HEK293 (cell line): Measurements from ENCODE around the gene XRN2.

Source experiments
- CTCF ChIA-PET: fragments of 350-600 bp; formaldehyde crosslinking; extraction: SDS; loops from one replicate; lab custom pipeline; 2021; ENCODE audit warnings: antibody characterized with exemption; lab: Yijun Ruan, JAX
- POLR2A ChIA-PET: fragments of 300-600 bp; formaldehyde crosslinking; extraction: SDS; loops from one replicate; lab custom pipeline; 2020; ENCODE audit warnings: antibody characterized with exemption, inconsistent platforms; lab: Yijun Ruan, JAX
- H3K27ac ChIP-seq: fragments of 200-500 bp; sonication (Bioruptor generic); 2 replicates; pipeline ENCODE4 v1.5.1; 2014; ENCODE audit warnings: low read depth, low read length, control low read depth, inconsistent platforms; ENCODE audit errors: extremely low read depth
- H3K36me3 ChIP-seq, 2 experiments: fragments of 200-500 bp in 1 of 2; sonication (Bioruptor generic) in 1 of 2; 1 replicate in 1 of 2; 2 replicates in 1 of 2; pipeline ENCODE4 v1.5.1; 2014 to 2017; ENCODE audit warnings: inconsistent platforms in 2 of 2, low read length in 2 of 2; ENCODE audit not compliant: control insufficient read depth in 2 of 2, insufficient read depth in 1 of 2
- H3K4me1 ChIP-seq: fragments of 200-500 bp; sonication (Bioruptor generic); 2 replicates; pipeline ENCODE4 v1.5.1; 2014; ENCODE audit warnings: mild to moderate bottlenecking, low read length, inconsistent platforms; ENCODE audit not compliant: control insufficient read depth, insufficient read depth
- H3K4me3 ChIP-seq: 2 replicates; pipeline ENCODE4 v1.5.1; 2011; ENCODE audit warnings: low read depth, mild to moderate bottlenecking, control low read depth, low read length, moderate library complexity
- H3K9me3 ChIP-seq: fragments of 200-500 bp; sonication (Bioruptor generic); 2 replicates; pipeline ENCODE4 v1.5.1; 2014; ENCODE audit warnings: low read depth, low read length, inconsistent platforms; ENCODE audit not compliant: control insufficient read depth, insufficient read depth
- FEZF1 ChIP-seq: fragments of 450-650 bp; formaldehyde crosslinking; IDR thresholded peaks from 2 replicates; pipeline ENCODE4 v1.5.1; 2016; ENCODE audit warnings: missing biosample characterization, missing genetic modification characterization
- GFI1B ChIP-seq: fragments of 450-650 bp; formaldehyde crosslinking; IDR thresholded peaks from 2 replicates; pipeline ENCODE4 v1.5.1; 2016; ENCODE audit warnings: missing biosample characterization, missing genetic modification characterization
- IKZF3 ChIP-seq: fragments of 450-650 bp; IDR thresholded peaks from 2 replicates; pipeline ENCODE4 v1.5.0; 2018; ENCODE audit warnings: missing biosample characterization, mild to moderate bottlenecking, missing genetic modification characterization, moderate library complexity
- KLF16 ChIP-seq: fragments of 450-650 bp; formaldehyde crosslinking; IDR thresholded peaks from 2 replicates; pipeline ENCODE4 v1.5.1; 2017; ENCODE audit warnings: missing biosample characterization, missing genetic modification characterization
- KLF8 ChIP-seq: fragments of 450-650 bp; formaldehyde crosslinking; IDR thresholded peaks from 2 replicates; pipeline ENCODE4 v1.5.1; 2016; ENCODE audit warnings: missing biosample characterization, missing genetic modification characterization
- REPIN1 ChIP-seq: fragments of 450-650 bp; formaldehyde crosslinking; IDR thresholded peaks from 2 replicates; pipeline ENCODE4 v1.5.1; 2017; ENCODE audit warnings: missing biosample characterization, missing genetic modification characterization, low read depth
- SALL2 ChIP-seq: fragments of 450-650 bp; formaldehyde crosslinking; IDR thresholded peaks from 2 replicates; pipeline ENCODE4 v1.5.0; 2017; ENCODE audit warnings: missing biosample characterization, mild to moderate bottlenecking, missing genetic modification characterization, borderline replicate concordance
- SP7 ChIP-seq: fragments of 450-650 bp; formaldehyde crosslinking; IDR thresholded peaks from 2 replicates; pipeline ENCODE4 v1.5.1; 2016; ENCODE audit warnings: missing biosample characterization, missing genetic modification characterization
- ZFP37 ChIP-seq: fragments of 450-650 bp; formaldehyde crosslinking; IDR thresholded peaks from 2 replicates; pipeline ENCODE4 v1.5.1; 2016; ENCODE audit warnings: missing biosample characterization, missing genetic modification characterization
- ZNF114 ChIP-seq: fragments of 450-650 bp; formaldehyde crosslinking; IDR thresholded peaks from 2 replicates; pipeline ENCODE4 v1.5.0; 2017; ENCODE audit warnings: missing biosample characterization, missing genetic modification characterization
- ZNF133 ChIP-seq: fragments of 450-650 bp; formaldehyde crosslinking; IDR thresholded peaks from 2 replicates; pipeline ENCODE4 v1.5.1; 2016; ENCODE audit warnings: missing biosample characterization, missing genetic modification characterization
- ZNF184 ChIP-seq: fragments of 450-650 bp; IDR thresholded peaks from 2 replicates; pipeline ENCODE4 v1.5.1; 2018; ENCODE audit warnings: missing biosample characterization, mild to moderate bottlenecking, missing genetic modification characterization
- ZNF266 ChIP-seq: fragments of 450-650 bp; formaldehyde crosslinking; IDR thresholded peaks from 2 replicates; pipeline ENCODE4 v1.5.1; 2016; ENCODE audit warnings: missing biosample characterization, missing genetic modification characterization, low read depth
- ZNF37A ChIP-seq: fragments of 450-650 bp; IDR thresholded peaks from 2 replicates; pipeline ENCODE4 v1.5.1; 2018; ENCODE audit warnings: missing biosample characterization, missing genetic modification characterization
- ZNF549 ChIP-seq: fragments of 450-650 bp; IDR thresholded peaks from 2 replicates; pipeline ENCODE4 v1.5.1; 2018; ENCODE audit warnings: missing biosample characterization, missing genetic modification characterization, mild to moderate bottlenecking, inconsistent platforms, moderate library complexity
- ZNF561 ChIP-seq: fragments of 450-650 bp; IDR thresholded peaks from 2 replicates; pipeline ENCODE4 v1.5.1; 2018; ENCODE audit warnings: missing biosample characterization, missing genetic modification characterization, borderline replicate concordance
- ZNF600 ChIP-seq: fragments of 450-650 bp; formaldehyde crosslinking; IDR thresholded peaks from 2 replicates; pipeline ENCODE4 v1.5.1; 2016; ENCODE audit warnings: missing biosample characterization, missing genetic modification characterization
- ZNF658 ChIP-seq: fragments of 450-650 bp; formaldehyde crosslinking; IDR thresholded peaks from 2 replicates; pipeline ENCODE4; 2016; ENCODE audit warnings: missing biosample characterization, missing genetic modification characterization
- TF ChIP-seq, protein P1 (sequence below): fragments of 450-650 bp; formaldehyde crosslinking; IDR thresholded peaks from 2 replicates; pipeline ENCODE4 v1.5.1; 2016; ENCODE audit warnings: missing biosample characterization, missing genetic modification characterization
- TF ChIP-seq, protein P2 (sequence below): fragments of 450-650 bp; formaldehyde crosslinking; optimal IDR thresholded peaks from 2 replicates; pipeline ENCODE3; 2016; ENCODE audit warnings: missing biosample characterization, mild to moderate bottlenecking, missing genetic modification characterization
- TF ChIP-seq, protein P3 (sequence below): fragments of 450-650 bp; formaldehyde crosslinking; IDR thresholded peaks from 2 replicates; pipeline ENCODE4 v1.5.0; 2017; ENCODE audit warnings: missing biosample characterization, missing genetic modification characterization, borderline replicate concordance
- TF ChIP-seq, protein P4 (sequence below): fragments of 450-650 bp; formaldehyde crosslinking; IDR thresholded peaks from 2 replicates; pipeline ENCODE4 v1.5.1; 2016; ENCODE audit warnings: missing biosample characterization, missing genetic modification characterization
- TF ChIP-seq, protein P5 (sequence below): fragments of 450-650 bp; formaldehyde crosslinking; IDR thresholded peaks from 2 replicates; pipeline ENCODE4 v1.5.1; 2017; ENCODE audit warnings: missing biosample characterization, missing genetic modification characterization
- TF ChIP-seq, protein P6 (sequence below): fragments of 450-650 bp; formaldehyde crosslinking; IDR thresholded peaks from 2 replicates; pipeline ENCODE4 v1.5.1; 2016; ENCODE audit warnings: missing biosample characterization, missing genetic modification characterization
- TF ChIP-seq, protein P7 (sequence below): fragments of 450-650 bp; formaldehyde crosslinking; IDR thresholded peaks from 2 replicates; pipeline ENCODE4 v1.5.1; 2016; ENCODE audit warnings: missing biosample characterization, missing genetic modification characterization, borderline replicate concordance

XRN2 gene

DNA sequence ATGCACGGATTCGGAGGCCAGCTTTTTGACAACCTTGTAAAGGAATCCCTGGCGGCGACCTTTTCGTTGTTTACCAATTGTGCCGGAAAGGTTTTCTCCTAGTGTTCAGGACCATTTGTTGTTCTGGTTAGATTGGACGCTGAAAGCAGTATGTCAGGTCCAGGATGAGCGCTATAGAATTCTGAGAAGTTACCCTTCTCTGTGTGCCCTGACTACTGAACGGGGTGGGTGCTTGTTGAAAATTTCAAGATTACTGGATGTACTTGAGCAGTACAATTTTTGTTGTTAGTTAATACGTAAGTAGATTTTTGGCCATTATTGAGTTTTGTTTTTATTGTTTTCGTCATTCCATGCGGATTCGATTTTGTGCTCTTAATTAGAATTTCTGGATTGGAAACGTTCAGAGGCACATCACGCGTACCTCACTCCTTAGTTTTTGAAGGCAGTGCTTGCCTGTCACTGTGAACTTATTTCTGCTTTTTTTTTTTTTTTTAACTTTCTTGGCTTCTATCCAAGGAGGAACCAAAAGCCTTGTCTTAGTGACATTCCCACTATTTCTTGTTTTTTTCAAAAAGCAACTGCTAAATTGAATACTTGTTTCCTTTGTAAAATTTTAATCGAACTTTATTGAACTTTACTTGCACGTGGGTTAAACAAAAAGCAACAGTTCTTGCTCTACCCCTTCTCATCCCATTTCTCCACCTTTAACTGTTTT, 898 bp downstream of the XRN2 start:
- ChIA-PET POLR2A (interaction anchor here (1.0 to 1.1 kb wide), 3 partner anchors 12 to 32 kb away, joined by 3 read pairs; no protein-coding TSS in a partner anchor), CTCF (interaction anchor here (1.0 kb wide), 1 partner anchor 177 kb away, joined by 7 read pairs; no protein-coding TSS in a partner anchor)
- peak overlapping the region; percentile 86 for H3K4me3 ChIP-seq
- peaks cover 5% of the 10 kb centered on the region for H3K4me1 ChIP-seq
- H3K27ac ChIP-seq = peak overlapping the region; percentile 92; the same call in 1 of the 2 replicates
- H3K9me3 ChIP-seq = no peaks in the 10 kb centered on the region
- peaks cover 0 to 6% of the 10 kb centered on the region in 2 experiments; a peak in 1 of 3 replicates for H3K36me3 ChIP-seq
- TF ChIP-seq ZNF114 (tag by site-specific recombination) (no peak), KLF8 (no peak), ZFP37 (tag by site-specific recombination) (no peak), ZNF658 (tag by site-specific recombination) (no peak), ZNF561 (tag by site-specific recombination) (no peak), SP7 (tag by site-specific recombination) (no peak), IKZF3 (tag by site-specific recombination) (no peak), ZNF37A (tag by site-specific recombination) (no peak), ZNF184 (no peak), GFI1B (no peak), KLF16 (tag by site-specific recombination) (no peak), REPIN1 (tag by site-specific recombination) (no peak), ZNF549 (tag by site-specific recombination) (no peak), FEZF1 (tag by site-specific recombination) (0 out of 2 replicates have a peak, but pooled peaks have one; percentile 11), ZNF600 (tag by site-specific recombination) (peak; percentile 60), SALL2 (tag by site-specific recombination) (no peak), ZNF133 (tag by site-specific recombination) (no peak), ZNF266 (no peak)
- TF ChIP-seq, protein P1, sequence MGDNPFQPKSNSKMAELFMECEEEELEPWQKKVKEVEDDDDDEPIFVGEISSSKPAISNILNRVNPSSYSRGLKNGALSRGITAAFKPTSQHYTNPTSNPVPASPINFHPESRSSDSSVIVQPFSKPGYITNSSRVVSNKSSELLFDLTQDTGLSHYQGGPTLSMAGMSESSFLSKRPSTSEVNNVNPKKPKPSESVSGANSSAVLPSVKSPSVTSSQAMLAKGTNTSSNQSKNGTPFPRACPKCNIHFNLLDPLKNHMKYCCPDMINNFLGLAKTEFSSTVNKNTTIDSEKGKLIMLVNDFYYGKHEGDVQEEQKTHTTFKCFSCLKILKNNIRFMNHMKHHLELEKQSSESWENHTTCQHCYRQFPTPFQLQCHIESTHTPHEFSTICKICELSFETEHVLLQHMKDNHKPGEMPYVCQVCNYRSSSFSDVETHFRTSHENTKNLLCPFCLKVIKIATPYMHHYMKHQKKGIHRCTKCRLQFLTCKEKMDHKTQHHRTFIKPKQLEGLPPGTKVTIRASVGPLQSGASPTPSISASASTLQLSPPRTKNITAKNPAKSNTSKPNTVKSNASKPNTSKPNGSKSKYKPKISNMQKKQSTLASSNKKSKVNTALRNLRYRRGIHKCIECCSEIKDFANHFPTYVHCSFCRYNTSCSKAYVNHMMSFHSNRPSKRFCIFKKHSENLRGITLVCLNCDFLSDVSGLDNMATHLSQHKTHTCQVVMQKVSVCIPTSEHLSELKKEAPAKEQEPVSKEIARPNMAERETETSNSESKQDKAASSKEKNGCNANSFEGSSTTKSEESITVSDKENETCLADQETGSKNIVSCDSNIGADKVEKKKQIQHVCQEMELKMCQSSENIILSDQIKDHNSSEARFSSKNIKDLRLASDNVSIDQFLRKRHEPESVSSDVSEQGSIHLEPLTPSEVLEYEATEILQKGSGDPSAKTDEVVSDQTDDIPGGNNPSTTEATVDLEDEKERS (tag by site-specific recombination) = no peak
- TF ChIP-seq, protein P2, sequence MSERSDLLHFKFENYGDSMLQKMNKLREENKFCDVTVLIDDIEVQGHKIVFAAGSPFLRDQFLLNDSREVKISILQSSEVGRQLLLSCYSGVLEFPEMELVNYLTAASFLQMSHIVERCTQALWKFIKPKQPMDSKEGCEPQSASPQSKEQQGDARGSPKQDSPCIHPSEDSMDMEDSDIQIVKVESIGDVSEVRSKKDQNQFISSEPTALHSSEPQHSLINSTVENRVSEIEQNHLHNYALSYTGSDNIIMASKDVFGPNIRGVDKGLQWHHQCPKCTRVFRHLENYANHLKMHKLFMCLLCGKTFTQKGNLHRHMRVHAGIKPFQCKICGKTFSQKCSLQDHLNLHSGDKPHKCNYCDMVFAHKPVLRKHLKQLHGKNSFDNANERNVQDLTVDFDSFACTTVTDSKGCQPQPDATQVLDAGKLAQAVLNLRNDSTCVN (tag by site-specific recombination) = no peak
- TF ChIP-seq, protein P3, sequence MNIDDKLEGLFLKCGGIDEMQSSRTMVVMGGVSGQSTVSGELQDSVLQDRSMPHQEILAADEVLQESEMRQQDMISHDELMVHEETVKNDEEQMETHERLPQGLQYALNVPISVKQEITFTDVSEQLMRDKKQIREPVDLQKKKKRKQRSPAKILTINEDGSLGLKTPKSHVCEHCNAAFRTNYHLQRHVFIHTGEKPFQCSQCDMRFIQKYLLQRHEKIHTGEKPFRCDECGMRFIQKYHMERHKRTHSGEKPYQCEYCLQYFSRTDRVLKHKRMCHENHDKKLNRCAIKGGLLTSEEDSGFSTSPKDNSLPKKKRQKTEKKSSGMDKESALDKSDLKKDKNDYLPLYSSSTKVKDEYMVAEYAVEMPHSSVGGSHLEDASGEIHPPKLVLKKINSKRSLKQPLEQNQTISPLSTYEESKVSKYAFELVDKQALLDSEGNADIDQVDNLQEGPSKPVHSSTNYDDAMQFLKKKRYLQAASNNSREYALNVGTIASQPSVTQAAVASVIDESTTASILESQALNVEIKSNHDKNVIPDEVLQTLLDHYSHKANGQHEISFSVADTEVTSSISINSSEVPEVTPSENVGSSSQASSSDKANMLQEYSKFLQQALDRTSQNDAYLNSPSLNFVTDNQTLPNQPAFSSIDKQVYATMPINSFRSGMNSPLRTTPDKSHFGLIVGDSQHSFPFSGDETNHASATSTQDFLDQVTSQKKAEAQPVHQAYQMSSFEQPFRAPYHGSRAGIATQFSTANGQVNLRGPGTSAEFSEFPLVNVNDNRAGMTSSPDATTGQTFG (tag by site-specific recombination) = no peak
- TF ChIP-seq, protein P4, sequence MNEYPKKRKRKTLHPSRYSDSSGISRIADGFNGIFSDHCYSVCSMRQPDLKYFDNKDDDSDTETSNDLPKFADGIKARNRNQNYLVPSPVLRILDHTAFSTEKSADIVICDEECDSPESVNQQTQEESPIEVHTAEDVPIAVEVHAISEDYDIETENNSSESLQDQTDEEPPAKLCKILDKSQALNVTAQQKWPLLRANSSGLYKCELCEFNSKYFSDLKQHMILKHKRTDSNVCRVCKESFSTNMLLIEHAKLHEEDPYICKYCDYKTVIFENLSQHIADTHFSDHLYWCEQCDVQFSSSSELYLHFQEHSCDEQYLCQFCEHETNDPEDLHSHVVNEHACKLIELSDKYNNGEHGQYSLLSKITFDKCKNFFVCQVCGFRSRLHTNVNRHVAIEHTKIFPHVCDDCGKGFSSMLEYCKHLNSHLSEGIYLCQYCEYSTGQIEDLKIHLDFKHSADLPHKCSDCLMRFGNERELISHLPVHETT (tag by site-specific recombination) = no peak
- TF ChIP-seq, protein P5, sequence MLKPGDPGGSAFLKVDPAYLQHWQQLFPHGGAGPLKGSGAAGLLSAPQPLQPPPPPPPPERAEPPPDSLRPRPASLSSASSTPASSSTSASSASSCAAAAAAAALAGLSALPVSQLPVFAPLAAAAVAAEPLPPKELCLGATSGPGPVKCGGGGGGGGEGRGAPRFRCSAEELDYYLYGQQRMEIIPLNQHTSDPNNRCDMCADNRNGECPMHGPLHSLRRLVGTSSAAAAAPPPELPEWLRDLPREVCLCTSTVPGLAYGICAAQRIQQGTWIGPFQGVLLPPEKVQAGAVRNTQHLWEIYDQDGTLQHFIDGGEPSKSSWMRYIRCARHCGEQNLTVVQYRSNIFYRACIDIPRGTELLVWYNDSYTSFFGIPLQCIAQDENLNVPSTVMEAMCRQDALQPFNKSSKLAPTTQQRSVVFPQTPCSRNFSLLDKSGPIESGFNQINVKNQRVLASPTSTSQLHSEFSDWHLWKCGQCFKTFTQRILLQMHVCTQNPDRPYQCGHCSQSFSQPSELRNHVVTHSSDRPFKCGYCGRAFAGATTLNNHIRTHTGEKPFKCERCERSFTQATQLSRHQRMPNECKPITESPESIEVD (tag by site-specific recombination) = no peak
- TF ChIP-seq, protein P6, sequence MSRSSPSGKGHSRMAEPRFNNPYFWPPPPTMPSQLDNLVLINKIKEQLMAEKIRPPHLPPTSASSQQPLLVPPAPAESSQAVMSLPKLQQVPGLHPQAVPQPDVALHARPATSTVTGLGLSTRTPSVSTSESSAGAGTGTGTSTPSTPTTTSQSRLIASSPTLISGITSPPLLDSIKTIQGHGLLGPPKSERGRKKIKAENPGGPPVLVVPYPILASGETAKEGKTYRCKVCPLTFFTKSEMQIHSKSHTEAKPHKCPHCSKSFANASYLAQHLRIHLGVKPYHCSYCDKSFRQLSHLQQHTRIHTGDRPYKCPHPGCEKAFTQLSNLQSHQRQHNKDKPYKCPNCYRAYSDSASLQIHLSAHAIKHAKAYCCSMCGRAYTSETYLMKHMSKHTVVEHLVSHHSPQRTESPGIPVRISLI (tag by site-specific recombination) = peak; percentile 57; the same call in 1 of the 2 replicates
- TF ChIP-seq, protein P7, sequence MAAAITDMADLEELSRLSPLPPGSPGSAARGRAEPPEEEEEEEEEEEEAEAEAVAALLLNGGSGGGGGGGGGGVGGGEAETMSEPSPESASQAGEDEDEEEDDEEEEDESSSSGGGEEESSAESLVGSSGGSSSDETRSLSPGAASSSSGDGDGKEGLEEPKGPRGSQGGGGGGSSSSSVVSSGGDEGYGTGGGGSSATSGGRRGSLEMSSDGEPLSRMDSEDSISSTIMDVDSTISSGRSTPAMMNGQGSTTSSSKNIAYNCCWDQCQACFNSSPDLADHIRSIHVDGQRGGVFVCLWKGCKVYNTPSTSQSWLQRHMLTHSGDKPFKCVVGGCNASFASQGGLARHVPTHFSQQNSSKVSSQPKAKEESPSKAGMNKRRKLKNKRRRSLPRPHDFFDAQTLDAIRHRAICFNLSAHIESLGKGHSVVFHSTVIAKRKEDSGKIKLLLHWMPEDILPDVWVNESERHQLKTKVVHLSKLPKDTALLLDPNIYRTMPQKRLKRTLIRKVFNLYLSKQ (tag by site-specific recombination) = no peak
